Smooth muscle cell (in vitro differentiated cells): ENCODE measurements around the gene IL20. TPM values are rescaled to one million over a fixed set of nuclear protein-coding genes. Genes with fewer than 3 reads are reported as not detected.
A peak's percentile ranks its signal among the peaks of the same experiment; 100 is the strongest.

Experiments used
- DNase-seq: peaks from one replicate; lab custom pipeline; 2025; ENCODE audit not compliant: unreplicated experiment; lab: John Stamatoyannopoulos, UW
- H2AFZ ChIP-seq: fragments of 200-600 bp; sonication (generic); 2 replicates; pipeline ENCODE4 v1.6.0; 2016; ENCODE audit warnings: antibody characterized with exemption, low read depth, mild to moderate bottlenecking
- H3F3A ChIP-seq: fragments of 200-600 bp; sonication (generic); 2 replicates; pipeline ENCODE4 v1.6.0; 2017; ENCODE audit warnings: antibody characterized with exemption, low read depth
- H3K27ac ChIP-seq: fragments of 200-600 bp; sonication (generic); 2 replicates; pipeline ENCODE4 v1.5.1; 2016; ENCODE audit warnings: low read depth, mild to moderate bottlenecking
- H3K27me3 ChIP-seq: fragments of 200-600 bp; sonication (generic); 2 replicates; pipeline ENCODE4 v1.6.1; 2016; ENCODE audit warnings: low read depth, mild to moderate bottlenecking
- H3K36me3 ChIP-seq: fragments of 200-600 bp; sonication (generic); 2 replicates; pipeline ENCODE4 v1.5.1; 2016; ENCODE audit warnings: low read depth
- H3K4me1 ChIP-seq: fragments of 200-600 bp; sonication (generic); 2 replicates; pipeline ENCODE4 v1.5.1; 2016; ENCODE audit warnings: low read depth
- H3K4me2 ChIP-seq: fragments of 200-600 bp; sonication (generic); 2 replicates; pipeline ENCODE4 v1.6.0; 2016; ENCODE audit warnings: mild to moderate bottlenecking
- H3K4me3 ChIP-seq: fragments of 200-600 bp; sonication (generic); 2 replicates; pipeline ENCODE4 v1.5.1; 2016; ENCODE audit warnings: mild to moderate bottlenecking
- H3K79me2 ChIP-seq: fragments of 200-600 bp; sonication (generic); 2 replicates; pipeline ENCODE4 v1.6.0; 2016; ENCODE audit warnings: low read depth, mild to moderate bottlenecking
- H3K9ac ChIP-seq: fragments of 200-600 bp; sonication (generic); 2 replicates; pipeline ENCODE4 v1.6.0; 2016; ENCODE audit warnings: low read depth
- H3K9me3 ChIP-seq: fragments of 200-600 bp; sonication (generic); replicated peaks from 2 replicates; pipeline ENCODE4 v1.5.1; 2016; ENCODE audit warnings: low read depth
- H4K20me1 ChIP-seq: fragments of 200-600 bp; sonication (generic); 2 replicates; pipeline ENCODE4 v1.6.0; 2016; ENCODE audit warnings: low read depth
- WGBS: methylation state at CpG from one replicate; pipeline ENCODE4 v1.1.7; 2016; ENCODE audit warnings: low lambda C conversion rate; 5-methylcytosine and 5-hydroxymethylcytosine counted together
- polyA plus RNA-seq: library from polyadenylated mRNA; unstranded; fragments of >200 nt; fragmentation: Nextera tagmentation; extraction: Ambion mirVana; gene quantifications from 2 replicates; pipeline ENCODE4 v1.2.1, GENCODE V29; 2016
- total RNA-seq: library from RNA; depleted of rRNA; stranded (reverse); fragments of >200 nt; gene quantifications from 2 replicates; pipeline ENCODE4 v1.2.3, GENCODE V29; 2014
- TF ChIP-seq, protein P1 (sequence below): fragments of 200-600 bp; sonication (generic); IDR thresholded peaks from 2 replicates; pipeline ENCODE4 v1.5.1; 2017; ENCODE audit warnings: borderline replicate concordance, mild to moderate bottlenecking, antibody characterized with exemption; ENCODE audit not compliant: insufficient read depth, poor library complexity, severe bottlenecking

Gene IL20
- total and polyA plus RNA-seq, 2 experiments from 2014 or later: not detected

DNA sequence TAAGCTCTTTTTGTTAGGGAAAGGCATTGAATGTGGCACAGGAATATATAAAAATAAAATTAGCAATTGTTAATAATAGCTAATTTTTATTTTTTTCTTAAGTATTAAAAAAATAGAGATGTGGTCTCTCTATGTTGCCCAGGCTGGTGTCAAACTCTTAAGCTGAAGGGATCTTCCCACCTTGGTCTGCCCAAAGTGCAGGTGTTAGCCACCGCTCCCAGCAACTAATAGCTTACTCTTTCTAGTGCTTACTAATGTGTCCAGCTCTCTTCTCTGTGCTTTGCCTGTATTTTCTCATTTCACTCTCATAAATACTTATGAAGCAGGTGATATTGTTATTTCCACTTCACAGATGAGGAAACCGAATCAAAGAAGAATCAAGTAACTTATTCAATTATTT is 18.5 kb downstream of the IL20 start:
- TF ChIP-seq, protein P1, sequence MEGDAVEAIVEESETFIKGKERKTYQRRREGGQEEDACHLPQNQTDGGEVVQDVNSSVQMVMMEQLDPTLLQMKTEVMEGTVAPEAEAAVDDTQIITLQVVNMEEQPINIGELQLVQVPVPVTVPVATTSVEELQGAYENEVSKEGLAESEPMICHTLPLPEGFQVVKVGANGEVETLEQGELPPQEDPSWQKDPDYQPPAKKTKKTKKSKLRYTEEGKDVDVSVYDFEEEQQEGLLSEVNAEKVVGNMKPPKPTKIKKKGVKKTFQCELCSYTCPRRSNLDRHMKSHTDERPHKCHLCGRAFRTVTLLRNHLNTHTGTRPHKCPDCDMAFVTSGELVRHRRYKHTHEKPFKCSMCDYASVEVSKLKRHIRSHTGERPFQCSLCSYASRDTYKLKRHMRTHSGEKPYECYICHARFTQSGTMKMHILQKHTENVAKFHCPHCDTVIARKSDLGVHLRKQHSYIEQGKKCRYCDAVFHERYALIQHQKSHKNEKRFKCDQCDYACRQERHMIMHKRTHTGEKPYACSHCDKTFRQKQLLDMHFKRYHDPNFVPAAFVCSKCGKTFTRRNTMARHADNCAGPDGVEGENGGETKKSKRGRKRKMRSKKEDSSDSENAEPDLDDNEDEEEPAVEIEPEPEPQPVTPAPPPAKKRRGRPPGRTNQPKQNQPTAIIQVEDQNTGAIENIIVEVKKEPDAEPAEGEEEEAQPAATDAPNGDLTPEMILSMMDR: no peak

DNA sequence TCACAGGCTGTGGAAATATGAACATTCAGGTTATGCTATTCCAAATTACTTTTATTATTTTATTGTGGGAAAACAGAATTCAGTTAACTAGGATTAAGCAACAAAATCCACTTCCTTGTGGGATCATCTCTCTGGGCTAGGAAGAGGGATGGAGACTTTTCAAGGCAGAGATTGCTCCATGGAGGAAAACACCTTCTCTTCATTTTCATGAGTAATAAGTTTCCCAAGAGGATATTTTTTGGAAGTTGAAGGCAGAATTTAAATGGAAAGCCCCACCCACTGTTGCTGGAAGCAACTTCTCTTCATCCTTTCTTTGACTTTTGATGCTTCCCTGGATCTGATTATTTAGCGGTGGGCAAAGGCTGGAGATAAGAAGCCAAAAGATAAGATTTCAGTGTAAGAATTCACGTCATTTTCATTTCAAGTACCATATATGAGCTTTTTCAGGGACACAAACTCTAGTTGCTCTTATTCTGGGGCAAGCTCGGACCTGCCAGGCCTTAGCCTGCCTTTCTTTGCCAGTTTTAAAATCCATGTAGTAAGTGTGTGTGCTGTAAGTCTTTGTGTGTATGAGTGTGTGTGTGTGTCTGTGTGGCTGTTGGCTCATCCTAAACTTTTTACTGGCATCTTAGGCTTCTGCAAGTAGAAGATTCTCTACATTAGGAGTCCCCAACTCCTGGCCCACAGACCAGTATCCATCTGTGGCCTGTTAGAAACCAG is 20.1 kb downstream of the IL20 start:
- WGBS: 68% methylated on average over 3 of the region's 3 CpGs
- H3K27me3 ChIP-seq: no peaks in the 10 kb centered on the region
- H3K79me2 ChIP-seq: no peaks in the 10 kb centered on the region
- H3K36me3 ChIP-seq: no peaks in the 10 kb centered on the region
- no peak for DNase-seq
- H3F3A ChIP-seq: no peaks in the 10 kb centered on the region
- H3K9me3 ChIP-seq: no peaks in the 10 kb centered on the region
- no peak overlapping the region for H3K27ac ChIP-seq
- H4K20me1 ChIP-seq: no peaks in the 10 kb centered on the region
- H3K4me2 ChIP-seq: no peak overlapping the region
- TF ChIP-seq, protein P1: no peak
- H2AFZ ChIP-seq: peak overlapping the region; percentile 28
- no peak overlapping the region for H3K9ac ChIP-seq
- no peak overlapping the region for H3K4me3 ChIP-seq
- peaks cover 2% of the 10 kb centered on the region for H3K4me1 ChIP-seq

More for the DNA sequence above, 18.5 kb downstream of the IL20 start:
- 90% methylated on average over 2 of the region's 2 CpGs for WGBS
- Histone ChIP-seq H3K79me2 (no peaks in the 10 kb centered on the region), H3K4me2 (no peak overlapping the region), H3K27me3 (no peaks in the 10 kb centered on the region), H3K4me3 (no peak overlapping the region), H2AFZ (no peak overlapping the region), H3K27ac (no peak overlapping the region), H3K9ac (no peak overlapping the region), H3K4me1 (no peaks in the 10 kb centered on the region), H3K9me3 (peaks cover under 1% of the 10 kb centered on the region), H4K20me1 (no peaks in the 10 kb centered on the region), H3F3A (no peaks in the 10 kb centered on the region), H3K36me3 (peaks cover 5% of the 10 kb centered on the region)
- no peak for DNase-seq

DNA sequence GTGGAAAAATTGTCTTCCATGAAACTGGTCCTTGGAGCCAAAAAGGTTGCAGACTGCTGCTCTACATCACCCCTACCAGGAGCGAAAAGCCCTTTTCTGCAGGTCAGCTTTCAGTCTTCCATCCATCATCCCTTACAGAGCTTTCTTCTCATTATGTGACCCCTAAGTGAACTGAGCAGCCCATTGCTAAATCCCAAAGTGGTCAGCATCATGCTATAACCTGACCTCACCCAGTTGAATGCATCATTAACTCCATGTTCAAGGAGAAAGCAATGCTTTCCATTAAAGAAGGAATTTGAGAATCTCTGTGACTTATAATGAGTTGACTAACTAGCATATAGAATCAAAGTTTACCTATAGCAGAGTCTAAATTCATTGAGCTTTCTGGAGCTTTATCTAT is 21.4 kb downstream of the IL20 start:
- peaks cover 2% of the 10 kb centered on the region for H3K4me1 ChIP-seq
- no peak overlapping the region for H3K9ac ChIP-seq
- H3K9me3 ChIP-seq: no peaks in the 10 kb centered on the region
- H3K27ac ChIP-seq: no peak overlapping the region
- no peaks in the 10 kb centered on the region for H3K79me2 ChIP-seq
- TF ChIP-seq, protein P1: no peak
- no peaks in the 10 kb centered on the region for H3K36me3 ChIP-seq
- DNase-seq: no peak
- H4K20me1 ChIP-seq: no peaks in the 10 kb centered on the region
- H3K27me3 ChIP-seq: no peaks in the 10 kb centered on the region
- WGBS: 100% methylated on average over 1 of the region's 1 CpG
- no peak overlapping the region for H3K4me2 ChIP-seq
- no peak overlapping the region for H2AFZ ChIP-seq
- no peak overlapping the region for H3K4me3 ChIP-seq
- H3F3A ChIP-seq: no peaks in the 10 kb centered on the region

DNA sequence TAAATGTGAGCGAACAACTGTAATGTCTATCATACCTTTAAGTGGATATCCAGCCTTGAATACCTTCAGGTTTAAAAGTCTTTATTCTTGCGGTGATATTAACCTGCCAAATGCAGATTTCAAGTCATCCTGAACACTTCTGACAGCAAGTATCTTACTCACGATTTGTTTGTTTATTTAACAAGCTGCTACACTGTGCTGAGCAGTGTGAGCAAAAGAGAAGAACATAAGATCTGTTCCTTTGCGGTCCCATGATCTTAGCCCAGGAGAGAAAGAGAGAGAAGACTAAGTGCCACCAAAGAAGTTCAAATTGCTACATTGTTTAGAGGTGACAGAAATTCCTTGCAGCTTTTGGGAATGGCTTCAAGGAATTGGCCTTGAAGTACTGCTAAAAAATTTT is 22.3 kb downstream of the IL20 start:
- Histone ChIP-seq H4K20me1 (no peaks in the 10 kb centered on the region), H3K27ac (peak overlapping the region; percentile 2), H3K4me2 (no peak overlapping the region)

More for the DNA sequence above, 22.3 kb downstream of the IL20 start:
- Histone ChIP-seq H3K9me3 (no peaks in the 10 kb centered on the region), H2AFZ (peak overlapping the region; percentile 48), H3K4me3 (no peak overlapping the region), H3F3A (no peaks in the 10 kb centered on the region), H3K36me3 (no peaks in the 10 kb centered on the region), H3K9ac (no peak overlapping the region), H3K79me2 (no peaks in the 10 kb centered on the region), H3K27me3 (no peaks in the 10 kb centered on the region), H3K4me1 (peaks cover 2% of the 10 kb centered on the region)
- no peak for DNase-seq
- WGBS: 73% methylated on average over 4 of the region's 4 CpGs
- TF ChIP-seq, protein P1: no peak
